Hypothalamus (tissue), 51 donors: ENCODE measurements around the gene PPP3CA.
A peak's percentile ranks its signal among the peaks of the same experiment; 100 is the strongest.
"Not testable (repeated sequence)": the region's sequence is repeated elsewhere in the genome, so short reads cannot be mapped to it uniquely, and the experiment has no call there.

ENCODE experiments used
- DNase-seq, 51 donors: peaks; one replicate each; lab custom pipeline; 2025; lab: John Stamatoyannopoulos, UW

The PPP3CA gene

GRCh38 chr4:101118617-101119016 lies 228.7 kb downstream of the PPP3CA start:
- DNase-seq: no peak

- DNase-seq: no peak
Observed at GRCh38 chr4:101115887-101116286, 231.4 kb downstream of the PPP3CA start.

GRCh38 chr4:101114936-101115372 lies 232.4 kb downstream of the PPP3CA start:
- DNase-seq: peak in 9 of 51 donors; percentile 4 to 81 (median 45)

- no peak for DNase-seq
Observed at GRCh38 chr4:101104312-101105052, 242.8 kb downstream of the PPP3CA start.

DNA sequence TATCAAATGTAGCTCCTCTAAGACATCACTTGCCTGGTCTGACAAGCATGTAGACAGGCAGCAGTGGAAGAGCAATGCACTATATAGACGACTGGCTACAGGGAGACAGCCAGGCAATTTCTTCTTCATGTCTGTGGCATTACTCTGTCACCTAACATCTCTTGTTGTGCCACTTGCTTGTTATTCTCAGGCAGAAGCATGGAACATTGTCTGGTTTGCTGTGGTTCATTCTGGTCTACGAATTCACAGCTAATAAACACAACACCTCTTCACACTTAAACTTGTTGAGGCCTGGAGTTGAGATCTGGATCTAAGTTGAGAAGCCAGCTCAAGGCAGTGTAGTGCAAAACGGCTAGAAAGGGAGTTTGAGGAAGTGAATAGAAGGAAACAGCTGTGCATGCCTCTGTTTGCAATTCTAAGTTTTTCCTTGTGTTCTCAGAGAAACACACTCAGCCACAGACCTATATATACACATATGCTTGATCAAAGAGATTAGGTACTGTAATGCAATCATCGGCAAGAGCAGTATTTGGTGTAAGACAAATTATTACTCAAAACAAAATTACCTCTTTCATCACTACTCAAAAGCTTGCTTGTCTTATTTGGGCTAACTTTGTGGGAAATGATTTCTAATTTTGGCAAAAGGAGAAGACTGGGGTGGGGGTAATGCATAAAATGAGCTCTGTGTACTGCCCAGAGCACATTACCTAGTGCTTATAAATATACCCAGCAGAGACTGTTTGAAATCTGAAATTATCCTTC lies 243.8 kb downstream of the PPP3CA start:
- DNase-seq: peak in 6 of 51 donors; percentile 10 to 77 (median 23)

GRCh38 chr4:101102114-101102742 lies 245.1 kb downstream of the PPP3CA start:
- DNase-seq: peak in 21 of 51 donors; percentile 6 to 45 (median 24)

DNA sequence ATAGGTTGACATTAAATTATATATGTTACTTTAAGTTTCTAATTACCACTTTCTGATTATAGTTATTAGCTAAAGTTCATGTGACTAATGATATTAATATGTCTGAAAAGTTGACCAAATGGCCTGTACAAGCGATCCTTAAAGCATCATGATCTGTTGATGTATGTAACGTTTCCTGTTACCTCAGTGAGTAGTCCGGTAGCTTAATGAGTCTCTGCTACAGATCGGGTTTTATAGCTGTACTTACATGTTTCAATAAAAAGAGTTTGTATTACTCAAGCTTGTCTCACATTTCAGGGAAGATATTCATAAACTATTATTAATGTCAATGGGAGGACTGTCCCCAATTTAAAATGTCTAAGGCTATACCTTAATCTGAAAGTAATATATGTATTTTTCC lies 246.3 kb downstream of the PPP3CA start:
- DNase-seq: no peak

GRCh38 chr4:101098666-101099400 lies 248.5 kb downstream of the PPP3CA start:
- no peak for DNase-seq

DNA sequence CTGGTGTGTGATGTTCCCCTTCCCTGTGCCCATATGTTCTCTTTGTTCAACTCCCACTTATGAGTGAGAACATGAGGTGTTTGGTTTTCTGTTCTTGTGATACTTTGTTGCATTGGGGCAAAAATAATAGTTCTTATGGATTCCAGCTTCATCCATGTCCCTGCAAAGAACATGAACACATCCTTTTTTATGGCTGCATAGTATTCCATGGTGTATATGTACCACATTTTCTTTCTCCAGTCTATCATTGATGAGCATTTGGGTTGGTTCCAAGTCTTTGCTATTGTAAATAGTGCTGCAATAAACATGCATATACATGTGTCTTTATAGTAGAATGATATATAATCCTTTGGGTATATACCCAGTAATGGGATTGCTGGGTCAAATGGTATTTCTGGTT lies 254.7 kb downstream of the PPP3CA start:
- not testable (repeated sequence) for DNase-seq

GRCh38 chr4:101089168-101089567 lies 258.2 kb downstream of the PPP3CA start:
- DNase-seq: no peak

GRCh38 chr4:101086801-101087586 lies 260.3 kb downstream of the PPP3CA start:
- no peak for DNase-seq

- DNase-seq: no peak
Observed at GRCh38 chr4:101083131-101083530, 264.2 kb downstream of the PPP3CA start.

GRCh38 chr4:101081695-101082369 lies 265.5 kb downstream of the PPP3CA start:
- no peak for DNase-seq

DNA sequence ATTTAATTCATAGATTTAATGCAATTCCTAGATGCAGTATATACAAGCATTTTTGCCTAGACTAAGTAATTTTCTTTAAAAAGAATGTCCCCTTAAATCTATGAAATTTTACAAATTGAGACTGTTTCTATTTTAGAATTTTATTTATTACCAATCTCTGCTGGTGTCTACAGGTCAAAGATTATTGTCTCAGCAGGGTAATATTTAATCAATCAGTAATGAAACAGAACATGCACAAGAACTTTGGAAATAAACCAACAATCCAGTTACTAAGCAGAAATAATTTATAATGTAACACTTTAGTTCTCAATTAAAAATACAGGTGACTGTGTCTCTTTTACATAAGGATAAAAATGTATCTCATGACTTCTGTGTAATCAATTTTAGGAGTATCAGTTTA lies 266.2 kb downstream of the PPP3CA start:
- no peak for DNase-seq

- no peak for DNase-seq
Observed at GRCh38 chr4:101078950-101079349, 268.4 kb downstream of the PPP3CA start.

- no peak for DNase-seq
Observed at GRCh38 chr4:101076032-101076431, 271.3 kb downstream of the PPP3CA start.

DNA sequence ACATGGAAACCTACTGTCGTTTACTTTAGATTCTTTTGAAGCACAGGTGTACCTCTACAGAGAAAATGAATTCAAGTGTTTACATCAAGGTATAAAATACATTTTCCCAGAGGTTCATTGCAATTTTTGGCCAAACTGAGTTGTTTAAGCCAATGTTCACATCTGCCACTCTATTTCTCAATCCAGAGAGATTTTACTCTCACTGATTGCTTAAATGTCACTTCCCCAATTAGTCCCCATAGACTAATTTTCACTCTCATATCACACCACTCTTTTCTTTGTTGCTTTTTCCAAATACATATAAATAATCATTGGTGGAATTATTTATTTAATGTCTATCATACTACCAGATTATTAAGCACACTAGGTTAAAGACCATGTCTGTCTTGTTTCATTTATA lies 271.8 kb downstream of the PPP3CA start:
- no peak for DNase-seq

- no peak for DNase-seq
Observed at GRCh38 chr4:101074326-101074725, 273.0 kb downstream of the PPP3CA start.

- no peak for DNase-seq
Observed at GRCh38 chr4:101071241-101071640, 276.1 kb downstream of the PPP3CA start.
